DMS153 (cell line): ENCODE results near the gene ZFX.
A peak's percentile ranks its signal among the peaks of the same experiment; 100 is the strongest.
"Not testable (repeated sequence)": the region's sequence is repeated elsewhere in the genome, so short reads cannot be mapped to it uniquely, and the experiment has no call there.

Source experiments
- DNase-seq: peaks from one replicate; lab custom pipeline; 2025; lab: John Stamatoyannopoulos, UW

The ZFX gene

DNA sequence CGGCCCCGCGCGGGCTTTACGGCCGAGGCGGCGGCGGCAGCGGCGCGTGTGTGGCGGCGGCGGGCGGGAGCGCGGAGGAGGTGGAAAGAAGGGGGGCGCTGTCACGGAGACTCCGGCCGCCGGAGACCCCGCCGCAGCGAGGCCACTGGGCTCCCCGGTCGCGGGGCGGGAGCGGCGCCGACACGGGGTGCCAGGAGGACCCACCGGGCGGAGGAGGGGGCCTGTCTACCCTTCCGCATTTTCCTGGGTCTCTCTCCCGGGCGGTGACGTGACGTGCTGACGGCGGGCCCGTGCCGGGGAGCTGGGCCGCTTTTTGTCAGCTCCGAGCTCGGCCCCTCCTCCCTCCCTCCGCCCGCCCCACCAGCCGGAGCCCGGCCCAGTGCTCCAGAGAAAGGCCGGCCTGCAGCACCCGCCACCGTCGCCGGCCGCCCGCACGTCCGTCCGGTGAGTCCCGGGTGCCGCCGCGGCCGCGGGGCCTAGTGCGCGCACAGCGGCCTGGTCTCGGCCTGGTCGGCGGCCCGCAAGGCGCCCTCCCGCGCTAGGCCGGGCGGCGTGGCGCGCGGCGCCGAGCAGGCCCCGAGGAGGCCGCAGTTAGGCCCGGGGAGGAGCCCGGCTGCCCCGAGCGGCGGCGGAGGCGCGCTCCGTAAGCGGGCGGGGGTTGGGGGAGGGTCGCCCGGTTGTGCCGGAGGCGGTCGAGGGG, at the start of gene ZFX:
Gene ZFX, plus strand, starts transcription at position 379 of the 700 bp plus-strand sequence. CDS start 23,014 bp downstream, outside the sequence.
- no peak for DNase-seq

- DNase-seq = no peak
These were observed 48.8 kb upstream of the ZFX start for GRCh38 chrX:24100713-24101112.

DNA sequence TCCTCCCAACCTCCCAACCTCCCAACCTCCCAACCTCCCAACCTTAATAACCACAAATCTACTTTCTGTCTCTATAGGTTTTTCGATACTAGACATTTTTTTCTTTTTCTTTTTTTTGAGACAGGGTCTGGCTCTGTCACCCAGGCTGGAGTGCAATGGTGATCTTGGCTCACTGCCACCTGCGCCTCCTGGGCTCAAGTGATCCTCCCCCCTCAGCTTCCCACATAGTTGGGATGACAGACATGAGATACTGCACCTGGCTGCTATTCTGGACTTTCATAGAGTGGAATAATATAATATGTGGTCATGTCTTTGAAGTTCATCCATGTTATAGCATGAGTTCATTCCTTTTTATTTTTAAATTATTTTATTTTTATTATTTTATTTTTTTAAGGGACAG, 39.5 kb upstream of the ZFX start:
- no peak for DNase-seq

DNA sequence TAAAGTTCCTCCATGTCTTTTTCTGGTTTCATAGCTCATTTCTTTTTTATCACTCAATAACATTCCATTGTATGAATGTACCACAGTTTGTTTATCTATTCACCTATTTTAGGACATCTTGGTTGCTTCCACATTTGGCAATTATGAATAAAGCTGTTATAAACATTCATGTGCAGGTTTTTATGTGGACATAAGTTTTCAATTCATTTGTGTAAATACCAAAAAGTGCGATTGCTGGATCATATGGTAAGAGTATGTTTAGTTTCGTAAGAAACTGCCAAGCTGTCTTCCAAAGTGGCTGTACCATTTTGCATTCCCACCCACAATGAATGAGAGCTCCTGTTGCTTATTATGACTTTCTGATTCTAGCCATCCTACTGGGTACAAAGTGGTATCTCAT, 36.3 kb upstream of the ZFX start:
- no peak for DNase-seq

DNA sequence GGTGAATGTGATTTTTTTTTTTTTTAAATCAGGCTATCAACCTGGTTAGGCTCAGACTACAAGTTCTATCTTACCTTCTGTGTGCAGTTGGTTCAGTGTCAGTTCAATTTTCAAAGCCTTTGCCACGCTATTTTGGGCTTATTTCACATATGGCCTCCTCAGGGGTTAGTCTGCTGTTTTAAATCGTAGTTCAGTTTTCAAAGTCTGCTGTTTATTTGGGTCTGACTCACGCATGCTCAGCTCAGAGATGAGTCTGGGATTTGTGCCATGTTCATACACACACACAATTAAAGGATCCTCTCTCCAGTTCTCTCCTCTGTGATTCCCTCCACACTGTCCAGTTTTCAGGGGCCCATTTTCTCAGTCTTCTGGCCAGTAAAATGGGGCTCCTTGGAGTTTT, 32.3 kb upstream of the ZFX start:
- no peak for DNase-seq

DNA sequence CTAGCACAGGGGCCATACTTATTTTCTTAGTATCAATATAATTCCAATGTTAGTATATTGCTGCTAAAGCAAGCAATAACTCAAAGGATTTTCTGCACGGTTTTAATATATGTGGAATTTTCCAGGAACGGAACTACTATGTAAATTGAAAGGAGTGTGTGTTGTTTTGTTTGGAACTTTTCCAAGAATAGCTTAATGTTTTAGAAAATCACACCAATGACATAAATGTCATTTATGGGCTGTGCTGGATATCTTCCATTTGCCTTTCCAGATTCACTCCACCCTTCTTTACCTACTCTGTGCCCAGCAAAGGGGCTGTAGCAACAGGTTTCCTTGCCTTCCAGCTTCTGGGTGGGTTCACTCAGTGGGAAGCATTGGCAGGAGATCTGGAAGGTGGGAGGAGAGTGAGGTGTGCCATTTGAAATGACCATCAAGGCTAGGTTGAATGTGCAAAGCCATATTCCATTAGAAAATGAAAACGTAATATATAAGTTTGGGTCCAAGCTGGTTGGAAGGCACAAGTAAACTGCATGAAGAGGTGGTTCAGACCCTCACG, 25.2 kb upstream of the ZFX start:
- no peak for DNase-seq

- no peak for DNase-seq
These were observed 24.4 kb upstream of the ZFX start for GRCh38 chrX:24125028-24125612.

DNA sequence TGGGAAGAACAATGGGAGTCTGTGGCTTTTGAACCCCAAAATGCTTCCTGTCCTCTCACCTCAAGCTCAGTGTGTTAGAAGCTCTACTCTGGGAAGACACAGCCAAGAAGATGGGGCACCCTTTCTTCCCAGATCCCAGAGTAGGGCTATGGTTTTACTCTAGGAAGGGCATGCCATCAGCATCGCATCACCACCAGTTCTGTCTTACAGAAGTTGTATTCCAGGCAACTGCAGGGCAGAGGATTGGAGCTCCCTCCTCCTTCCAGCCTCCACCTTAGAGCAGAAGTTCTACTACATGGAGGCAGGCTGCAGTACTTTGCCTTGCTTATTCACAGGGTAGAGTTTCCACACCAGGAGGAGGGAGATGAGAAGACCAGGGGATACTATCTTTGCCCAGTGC, 18.1 kb upstream of the ZFX start:
- DNase-seq = no peak

- no peak for DNase-seq
These were observed 16.2 kb upstream of the ZFX start for GRCh38 chrX:24133312-24133711.

- not testable (repeated sequence) for DNase-seq
These were observed 13.8 kb upstream of the ZFX start for GRCh38 chrX:24135768-24136167.

GRCh38 chrX:24137192-24137591, 12.3 kb upstream of the ZFX start:
- no peak for DNase-seq

DNA sequence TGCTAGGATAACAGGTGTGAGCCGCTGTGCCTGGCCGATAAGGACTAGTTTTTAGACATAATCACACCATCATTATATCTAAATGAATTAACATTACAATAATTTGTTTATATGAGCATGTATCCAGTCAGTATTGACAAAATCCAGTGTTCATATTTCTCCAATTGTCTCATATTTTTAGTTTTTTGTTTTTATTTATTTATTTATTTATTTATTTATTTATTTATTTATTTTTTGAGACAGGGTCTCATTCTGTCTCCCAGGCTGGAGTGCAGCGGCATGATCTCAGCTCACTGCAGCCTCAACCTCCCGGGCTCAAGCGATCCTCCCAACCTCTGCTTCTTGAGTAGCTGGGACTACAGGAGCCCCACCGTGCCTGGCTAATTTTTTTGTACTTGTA, 5.5 kb upstream of the ZFX start:
- DNase-seq = not testable (repeated sequence)

- DNase-seq = no peak
These were observed 5.0 kb upstream of the ZFX start for GRCh38 chrX:24144528-24144927.

DNA sequence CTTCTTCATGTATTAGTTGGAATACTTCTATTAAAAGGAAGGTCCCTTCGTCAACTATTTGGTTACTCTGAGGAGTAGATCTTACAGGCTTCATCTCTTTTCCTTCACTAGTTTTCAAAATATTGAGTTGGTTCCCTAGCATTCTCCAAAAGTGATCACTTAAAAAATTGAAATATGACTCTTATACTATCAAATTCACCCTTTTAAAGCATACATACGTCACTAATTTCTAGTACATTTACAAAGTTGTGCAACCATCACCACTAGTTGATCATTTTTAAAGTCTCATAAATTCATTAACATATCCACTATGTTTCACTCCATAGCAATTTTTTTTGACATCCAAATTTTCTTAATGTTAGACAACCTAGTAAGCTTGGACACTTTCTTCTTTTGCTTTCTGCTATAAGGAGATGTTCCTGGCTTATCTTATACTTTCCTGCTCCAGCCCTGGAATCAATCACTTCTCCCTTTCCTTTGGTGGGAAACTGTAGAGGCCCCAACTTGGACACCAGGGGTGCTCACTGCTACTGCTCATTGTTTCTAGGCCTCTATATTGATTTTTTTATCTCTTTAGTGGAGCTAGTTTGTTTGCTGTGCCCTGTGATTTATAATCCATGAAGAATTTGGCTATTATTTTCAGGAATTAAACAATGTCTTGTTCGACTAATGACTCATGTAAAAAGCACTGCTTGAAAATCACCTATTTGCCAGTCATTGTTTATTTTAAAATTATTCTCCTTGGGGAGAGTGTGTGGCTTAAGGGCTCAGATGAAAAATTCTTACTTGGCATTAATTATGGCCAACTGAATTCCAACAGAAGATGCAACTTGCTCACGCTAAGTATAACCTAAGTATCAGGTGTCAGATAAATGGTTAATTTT, 4.0 kb upstream of the ZFX start:
- DNase-seq = no peak

- DNase-seq = no peak
These were observed 3.1 kb upstream of the ZFX start for GRCh38 chrX:24146283-24146949.

GRCh38 chrX:24147165-24147564, 2.4 kb upstream of the ZFX start:
- no peak for DNase-seq

- no peak for DNase-seq
These were observed 1.4 kb upstream of the ZFX start for GRCh38 chrX:24148121-24148520.

DNA sequence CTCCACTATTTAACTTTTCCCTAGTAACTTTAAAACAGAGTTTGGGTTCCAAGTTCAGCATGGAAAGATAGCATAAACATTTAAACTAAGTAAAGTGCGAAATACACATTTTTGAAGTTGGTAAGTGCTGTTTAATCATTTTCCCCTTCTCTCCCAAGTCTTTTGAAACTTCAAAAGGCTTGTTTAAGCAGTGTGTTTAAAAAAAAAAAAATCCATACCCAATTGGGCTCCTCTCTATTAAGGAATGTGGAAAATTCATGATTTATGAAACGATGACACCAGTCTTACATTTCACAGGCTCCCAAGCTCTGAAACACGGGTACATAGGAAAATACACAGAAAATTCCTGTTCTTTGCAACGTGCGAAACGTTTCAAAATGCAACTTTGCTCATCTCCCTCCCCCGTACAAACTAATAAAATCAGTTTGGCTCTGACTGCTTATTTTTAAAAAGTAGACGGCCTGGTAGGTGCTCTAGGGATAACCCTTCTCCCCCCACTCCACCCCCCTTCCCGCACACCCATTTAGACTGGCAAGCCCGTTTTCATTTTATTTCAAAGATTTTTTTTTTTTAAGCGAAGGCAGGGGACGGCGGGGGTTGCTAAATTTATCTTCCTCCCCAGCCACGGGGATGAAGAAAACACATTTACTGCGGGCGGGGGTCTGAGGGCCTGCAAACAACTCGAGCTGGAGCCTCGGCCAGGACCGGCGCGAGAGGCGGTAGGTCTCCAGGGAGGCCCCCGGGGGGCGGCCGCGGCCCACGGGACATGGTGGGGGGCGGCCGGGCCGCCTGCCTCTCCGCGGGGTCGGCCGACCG, 786 bp upstream of the ZFX start:
- no peak for DNase-seq

- DNase-seq = peak; percentile 52
These were observed 692 bp downstream of the ZFX start for GRCh38 chrX:24150051-24150790.

DNA sequence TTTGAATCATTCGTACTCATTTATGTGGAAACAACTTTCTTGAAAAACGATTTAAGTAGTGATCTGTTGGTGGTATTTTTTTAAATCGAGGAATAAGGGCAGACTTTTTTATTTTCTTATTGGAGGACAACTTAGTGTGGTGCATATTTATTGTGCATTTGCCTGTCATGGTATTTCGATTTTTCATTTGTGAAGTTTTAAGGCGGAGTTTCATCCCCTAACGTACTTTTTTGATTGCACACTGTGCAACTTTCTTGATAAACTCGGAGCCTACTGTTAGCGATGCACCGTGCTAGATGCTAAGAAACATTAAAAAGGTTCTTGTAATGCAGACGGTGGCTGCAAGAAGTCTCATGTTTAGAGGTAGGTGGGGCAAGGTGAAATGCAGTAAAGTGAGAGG, 1.4 kb downstream of the ZFX start:
- DNase-seq = no peak

DNA sequence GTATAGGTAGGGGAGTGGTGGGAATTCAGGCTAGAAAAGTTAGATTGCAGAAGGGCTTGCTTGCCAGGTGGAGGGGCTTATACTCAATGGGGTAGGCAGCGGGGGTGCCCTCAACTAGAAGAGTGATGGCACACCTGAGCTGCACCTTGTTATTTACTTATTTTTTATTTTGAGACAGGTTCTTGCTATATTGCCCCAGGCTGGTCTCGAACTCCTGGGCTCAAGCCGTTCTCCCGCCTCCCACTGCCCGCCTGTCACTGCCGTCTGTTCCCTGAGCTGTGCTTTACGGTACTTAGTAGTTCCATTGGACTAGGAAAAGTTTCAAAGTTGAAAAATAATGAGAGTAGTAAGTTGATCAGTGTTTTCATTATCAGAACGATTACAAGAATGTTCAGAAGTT, 2.0 kb downstream of the ZFX start:
- no peak for DNase-seq
